OCI-LY7 (cell line): Measurements from ENCODE around the gene PCDH9. TPM values are rescaled to one million over a fixed set of nuclear protein-coding genes. Genes with fewer than 3 reads are reported as not detected.

Experiments used
- BruUV-seq: library from RNA; stranded (reverse); fragments of 400-500 nt; replicated peaks from 2 replicates; lab custom pipeline; 2021; lab: Mats Ljungman, UMichigan
- CTCF ChIA-PET: fragments of 300-600 bp; sonication (Branson Sonifier 250); formaldehyde crosslinking; loops from one replicate; lab custom pipeline; 2022; ENCODE audit warnings: antibody characterized with exemption; ENCODE audit not compliant: unreplicated experiment; lab: Charles Lee
- POLR2A ChIA-PET: fragments of 300-600 bp; sonication (Branson Sonifier 250); formaldehyde crosslinking; loops from one replicate; lab custom pipeline; 2022; ENCODE audit warnings: antibody characterized with exemption; lab: Charles Lee
- DNase-seq: peaks from one replicate; pipeline ENCODE4 v3.0.0-alpha.2; 2015; ENCODE audit warnings: low spot score
- H2AFZ ChIP-seq: fragments of 200-600 bp; sonication (generic), shearing (Covaris generic); 2 replicates; pipeline ENCODE4 v1.6.1; 2014; ENCODE audit warnings: mild to moderate bottlenecking, antibody characterized with exemption, low read length, moderate library complexity
- H3K27ac ChIP-seq: fragments of 200-600 bp; sonication (generic); 2 replicates; pipeline ENCODE4 v1.5.1; 2014; ENCODE audit warnings: mixed run types, low read depth, mild to moderate bottlenecking, moderate library complexity, low read length, inconsistent platforms; ENCODE audit not compliant: poor library complexity, severe bottlenecking
- H3K36me3 ChIP-seq: fragments of 200-600 bp; sonication (generic); 2 replicates; pipeline ENCODE4 v1.6.1; 2014; ENCODE audit warnings: mild to moderate bottlenecking, antibody characterized with exemption, low read length, moderate library complexity, mixed read lengths; ENCODE audit not compliant: insufficient read depth
- H3K4me1 ChIP-seq: fragments of 200-600 bp; sonication (generic); 2 replicates; pipeline ENCODE4 v1.5.1; 2014; ENCODE audit warnings: mild to moderate bottlenecking, low read length; ENCODE audit not compliant: insufficient read depth, poor library complexity, severe bottlenecking
- H3K4me2 ChIP-seq: fragments of 200-600 bp; sonication (generic); 2 replicates; pipeline ENCODE4 v1.6.1; 2014; ENCODE audit warnings: mild to moderate bottlenecking, low read length
- H3K4me3 ChIP-seq: fragments of 200-600 bp; sonication (generic); 2 replicates; pipeline ENCODE4 v1.5.1; 2014; ENCODE audit warnings: mild to moderate bottlenecking, low read depth, low read length; ENCODE audit not compliant: poor library complexity, severe bottlenecking
- H3K79me2 ChIP-seq: fragments of 200-600 bp; sonication (generic); 2 replicates; pipeline ENCODE4 v1.6.1; 2016; ENCODE audit warnings: low read depth, mild to moderate bottlenecking, low read length, moderate library complexity, mixed read lengths; ENCODE audit not compliant: insufficient read depth
- H3K9me2 ChIP-seq: fragments of 200-600 bp; sonication (generic); 2 replicates; pipeline ENCODE4 v1.6.1; 2016; ENCODE audit warnings: mild to moderate bottlenecking, low read length, mixed read lengths; ENCODE audit not compliant: insufficient read depth
- H3K9me3 ChIP-seq: fragments of 200-600 bp; sonication (generic); 2 replicates; pipeline ENCODE4 v1.6.1; 2014; ENCODE audit warnings: mild to moderate bottlenecking, mixed run types, low read length, mixed read lengths
- H4K20me1 ChIP-seq: fragments of 200-600 bp; sonication (generic); 2 replicates; pipeline ENCODE4 v1.6.1; 2014; ENCODE audit warnings: mild to moderate bottlenecking, antibody characterized with exemption, low read length, moderate library complexity, mixed read lengths; ENCODE audit not compliant: insufficient read depth
- EZH2phosphoT487 ChIP-seq: fragments of 200-600 bp; sonication (generic); IDR thresholded peaks from 2 replicates; pipeline ENCODE4 v1.6.1; 2018; ENCODE audit warnings: low read depth, borderline replicate concordance, mild to moderate bottlenecking, mixed run types, antibody characterized with exemption, low read length, moderate library complexity, mixed read lengths
- intact Hi-C: fragments of 100-400 bp; cut with micrococcal nuclease; formaldehyde crosslinking; loops from one replicate; pipeline ENCODE4 v1.10.0; 2022; ENCODE audit not compliant: unreplicated experiment
- total RNA-seq, 2 experiments: library from RNA; depleted of rRNA in 1 of 2; stranded (reverse); fragments of >200 nt in 1 of 2; shearing (Covaris generic) in 1 of 2; gene quantifications; 2 replicates each; pipeline ENCODE4 v1.2.3, GENCODE V29; 2014 to 2022
- TF ChIP-seq, protein P1 (sequence below): fragments of 200-600 bp; sonication (generic); conservative IDR thresholded peaks from 2 replicates; pipeline ENCODE4 v1.5.1; 2014; ENCODE audit warnings: mild to moderate bottlenecking, antibody characterized with exemption, low read length, moderate library complexity, mixed read lengths

Gene PCDH9
- total RNA-seq, 2 experiments from 2014 or later = 20.1 to 26.0 TPM

GRCh38 chr13:66345971-66346370 lies 884.2 kb downstream of the PCDH9 start:
- H4K20me1 ChIP-seq = no peaks in the 10 kb centered on the region
- CTCF ChIA-PET = interaction anchor here (0.5 kb wide), 1 partner anchor 132 kb away, joined by 3 read pairs; no protein-coding TSS in a partner anchor
- H3K9me3 ChIP-seq = no peaks in the 10 kb centered on the region
- H3K9me2 ChIP-seq = no peaks in the 10 kb centered on the region
- DNase-seq = no peak
- TF ChIP-seq, protein P1, sequence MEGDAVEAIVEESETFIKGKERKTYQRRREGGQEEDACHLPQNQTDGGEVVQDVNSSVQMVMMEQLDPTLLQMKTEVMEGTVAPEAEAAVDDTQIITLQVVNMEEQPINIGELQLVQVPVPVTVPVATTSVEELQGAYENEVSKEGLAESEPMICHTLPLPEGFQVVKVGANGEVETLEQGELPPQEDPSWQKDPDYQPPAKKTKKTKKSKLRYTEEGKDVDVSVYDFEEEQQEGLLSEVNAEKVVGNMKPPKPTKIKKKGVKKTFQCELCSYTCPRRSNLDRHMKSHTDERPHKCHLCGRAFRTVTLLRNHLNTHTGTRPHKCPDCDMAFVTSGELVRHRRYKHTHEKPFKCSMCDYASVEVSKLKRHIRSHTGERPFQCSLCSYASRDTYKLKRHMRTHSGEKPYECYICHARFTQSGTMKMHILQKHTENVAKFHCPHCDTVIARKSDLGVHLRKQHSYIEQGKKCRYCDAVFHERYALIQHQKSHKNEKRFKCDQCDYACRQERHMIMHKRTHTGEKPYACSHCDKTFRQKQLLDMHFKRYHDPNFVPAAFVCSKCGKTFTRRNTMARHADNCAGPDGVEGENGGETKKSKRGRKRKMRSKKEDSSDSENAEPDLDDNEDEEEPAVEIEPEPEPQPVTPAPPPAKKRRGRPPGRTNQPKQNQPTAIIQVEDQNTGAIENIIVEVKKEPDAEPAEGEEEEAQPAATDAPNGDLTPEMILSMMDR = no peak
- TF ChIP-seq EZH2phosphoT487 = no peak
- H3K4me1 ChIP-seq = no peaks in the 10 kb centered on the region
- no peak overlapping the region for H2AFZ ChIP-seq
- POLR2A ChIA-PET = interaction anchor here (0.5 to 3.2 kb wide), 3 partner anchors 8 to 876 kb away, joined by 3 to 13 read pairs (median 6); no protein-coding TSS in a partner anchor
- no peaks in the 10 kb centered on the region for H3K36me3 ChIP-seq
- no peak overlapping the region for H3K4me3 ChIP-seq
- intact Hi-C loops = no loop called here
- no TSS peak for BruUV-seq
- H3K27ac ChIP-seq = no peak overlapping the region
- no peaks in the 10 kb centered on the region for H3K79me2 ChIP-seq
- H3K4me2 ChIP-seq = no peak overlapping the region

- no peak overlapping the region for H2AFZ ChIP-seq
- intact Hi-C loops = no loop called here
- H3K79me2 ChIP-seq = no peaks in the 10 kb centered on the region
- no peaks in the 10 kb centered on the region for H3K4me1 ChIP-seq
- BruUV-seq = no TSS peak
- ChIA-PET POLR2A (interaction anchor here (0.5 to 3.2 kb wide), 5 partner anchors 9 to 877 kb away, joined by 3 to 13 read pairs (median 3); no protein-coding TSS in a partner anchor), CTCF (interaction anchor here (0.5 to 1.0 kb wide), 2 partner anchors 14 to 133 kb away, joined by 3 read pairs; no protein-coding TSS in a partner anchor)
- H3K9me2 ChIP-seq = no peaks in the 10 kb centered on the region
- no peaks in the 10 kb centered on the region for H3K9me3 ChIP-seq
- H3K36me3 ChIP-seq = no peaks in the 10 kb centered on the region
- no peak overlapping the region for H3K4me2 ChIP-seq
- H3K27ac ChIP-seq = no peak overlapping the region
- no peak for DNase-seq
- TF ChIP-seq EZH2phosphoT487 = no peak
- TF ChIP-seq, protein P1 = no peak
- H4K20me1 ChIP-seq = no peaks in the 10 kb centered on the region
- no peak overlapping the region for H3K4me3 ChIP-seq
Observed at GRCh38 chr13:66345518-66345810, 884.7 kb downstream of the PCDH9 start.

DNA sequence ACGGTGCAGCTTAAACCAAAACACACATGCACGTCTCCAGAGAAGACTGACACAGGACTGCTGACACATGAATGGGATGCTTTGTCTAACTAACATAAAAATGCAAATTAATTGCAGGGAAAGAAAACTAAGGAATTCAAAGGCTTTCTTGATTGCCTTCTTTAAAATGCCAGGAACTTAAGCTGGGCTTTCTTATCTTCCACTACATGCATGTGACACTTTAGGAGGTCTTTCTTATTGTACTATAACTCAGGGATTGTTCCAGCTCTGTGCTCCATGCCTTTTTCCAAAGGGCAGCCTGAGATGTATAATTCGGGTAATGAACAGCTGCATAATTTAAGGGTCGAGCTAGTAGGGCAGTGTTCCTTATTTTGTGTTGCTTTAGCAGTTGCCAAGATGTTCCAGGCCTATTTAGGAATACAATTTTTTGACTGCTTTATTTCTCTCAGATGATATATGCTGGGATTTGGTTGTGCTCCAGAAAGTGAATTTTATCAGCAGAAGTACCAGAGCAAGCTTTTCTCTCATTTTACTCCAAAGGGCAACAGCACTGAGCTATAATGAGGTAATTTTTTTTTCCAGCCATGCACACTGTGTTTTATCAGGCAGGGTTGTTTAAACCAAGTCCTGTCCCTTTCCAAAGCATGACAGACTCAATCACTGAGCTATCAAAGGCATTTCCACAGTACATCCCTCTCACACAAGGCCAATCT lies 885.2 kb downstream of the PCDH9 start:
- no peak overlapping the region for H3K4me2 ChIP-seq
- DNase-seq = no peak
- H3K9me2 ChIP-seq = no peaks in the 10 kb centered on the region
- no peak overlapping the region for H3K4me3 ChIP-seq
- POLR2A ChIA-PET = interaction anchor here (0.6 to 3.2 kb wide), 6 partner anchors 10 to 142 kb away, joined by 3 to 13 read pairs (median 4); no protein-coding TSS in a partner anchor
- no peak for TF ChIP-seq EZH2phosphoT487
- TF ChIP-seq, protein P1 = no peak
- no peak overlapping the region for H3K27ac ChIP-seq
- intact Hi-C loops = no loop called here
- H3K9me3 ChIP-seq = no peaks in the 10 kb centered on the region
- no peak overlapping the region for H2AFZ ChIP-seq
- CTCF ChIA-PET = interaction anchor here (1.0 kb wide), 1 partner anchor 14 kb away, joined by 3 read pairs; no protein-coding TSS in a partner anchor
- no peaks in the 10 kb centered on the region for H4K20me1 ChIP-seq
- BruUV-seq = no TSS peak
- H3K79me2 ChIP-seq = no peaks in the 10 kb centered on the region
- no peaks in the 10 kb centered on the region for H3K36me3 ChIP-seq
- H3K4me1 ChIP-seq = no peaks in the 10 kb centered on the region
